GM19455 (cell line): Measurements from ENCODE around the gene LAMB1.
A peak's percentile ranks its signal among the peaks of the same experiment; 100 is the strongest.
"Not testable (repeated sequence)": the region's sequence is repeated elsewhere in the genome, so short reads cannot be mapped to it uniquely, and the experiment has no call there.

Experiments
- ATAC-seq: cut with Tn5 transposase; IDR thresholded peaks from one replicate; pipeline ENCODE4 v1.9.1; 2021; ENCODE audit not compliant: unreplicated experiment

LAMB1 gene

DNA sequence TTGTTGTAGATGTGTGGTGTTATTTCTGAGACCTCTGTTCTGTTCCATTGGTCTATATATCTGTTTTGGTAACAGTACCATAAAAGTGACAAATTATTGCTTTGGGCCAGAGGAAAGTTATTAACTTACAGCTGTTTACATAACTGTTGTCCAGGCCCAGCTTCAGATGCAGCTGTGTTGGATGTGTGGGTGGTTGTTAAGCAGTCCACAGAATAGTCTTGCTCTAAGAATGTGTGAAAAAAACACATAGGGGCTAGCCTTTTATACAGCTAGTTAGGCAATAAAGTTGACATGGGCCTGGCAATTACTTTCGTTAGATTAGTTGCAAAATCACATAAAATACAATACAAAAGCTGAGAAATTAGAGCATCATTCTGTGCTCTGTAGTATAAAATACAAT, 80.1 kb downstream of the LAMB1 start:
- ATAC-seq, result no peak

DNA sequence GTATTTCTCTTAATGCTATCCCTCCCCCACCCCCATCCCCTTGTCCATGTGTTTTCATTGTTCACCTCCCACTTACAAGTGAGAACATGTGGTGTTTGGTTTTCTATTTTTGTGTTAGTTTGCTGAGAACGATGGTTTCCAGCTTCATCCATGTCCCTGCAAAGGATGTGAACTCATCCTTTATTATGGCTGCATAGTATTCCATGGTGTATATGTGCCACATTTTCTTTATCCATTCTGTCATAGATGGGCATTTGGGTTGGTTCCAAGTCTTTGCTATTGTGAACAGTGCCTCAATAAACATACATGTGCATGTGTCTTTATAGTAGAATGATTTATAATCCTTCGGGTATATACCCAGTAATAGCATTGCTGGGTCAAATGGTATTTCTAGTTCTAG, 81.1 kb downstream of the LAMB1 start:
- ATAC-seq, result not testable (repeated sequence)

DNA sequence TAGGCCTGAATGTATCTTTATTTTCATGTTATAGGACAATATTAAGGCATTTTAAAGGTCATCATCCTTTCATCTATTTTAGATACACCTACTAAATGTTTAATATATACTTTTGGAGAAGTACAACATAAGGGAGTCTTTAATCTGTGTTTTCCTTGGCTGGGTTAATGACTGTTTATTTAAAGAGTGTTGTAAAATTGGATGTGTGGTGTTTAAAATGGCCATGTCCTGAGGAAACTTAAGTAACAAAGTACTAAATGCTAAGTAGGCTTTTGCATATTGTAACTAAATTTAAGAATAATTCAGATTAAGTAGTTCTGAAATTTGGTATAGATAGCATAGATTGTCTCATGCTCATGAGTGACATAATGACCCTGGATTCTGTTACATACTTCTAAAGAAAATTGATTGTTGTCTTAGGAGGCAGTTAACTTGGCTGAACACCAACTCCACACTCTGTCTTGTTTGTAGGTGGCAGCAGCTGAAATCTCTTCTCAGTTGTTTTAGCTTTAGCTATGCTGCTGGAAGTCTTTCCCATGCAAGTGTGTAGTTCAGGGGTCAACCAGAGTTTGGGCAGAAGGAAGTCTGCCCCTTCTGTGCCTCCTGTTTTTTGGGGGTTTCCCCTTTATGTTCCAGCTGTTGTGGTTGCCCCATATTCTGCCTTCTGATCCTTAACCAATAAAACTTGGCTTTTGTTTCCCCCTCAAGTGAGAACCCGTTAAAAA, 82.8 kb downstream of the LAMB1 start:
- no peak for ATAC-seq

DNA sequence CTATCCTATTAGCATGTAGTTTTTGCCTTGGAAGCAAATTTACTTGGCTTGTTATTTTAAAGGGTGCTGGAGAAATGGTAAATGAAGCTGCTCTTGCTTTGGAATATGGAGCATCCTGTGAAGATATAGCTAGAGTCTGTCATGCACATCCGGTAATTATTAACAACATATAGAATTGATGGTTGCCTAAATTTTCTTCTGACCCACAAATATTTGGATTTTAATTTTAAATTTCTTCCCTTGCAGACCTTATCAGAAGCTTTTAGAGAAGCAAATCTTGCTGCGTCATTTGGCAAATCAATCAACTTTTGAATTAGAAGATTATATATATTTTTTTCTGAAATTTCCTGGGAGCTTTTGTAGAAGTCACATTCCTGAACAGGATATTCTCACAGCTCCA, 84.0 kb downstream of the LAMB1 start:
- ATAC-seq, result no peak

DNA sequence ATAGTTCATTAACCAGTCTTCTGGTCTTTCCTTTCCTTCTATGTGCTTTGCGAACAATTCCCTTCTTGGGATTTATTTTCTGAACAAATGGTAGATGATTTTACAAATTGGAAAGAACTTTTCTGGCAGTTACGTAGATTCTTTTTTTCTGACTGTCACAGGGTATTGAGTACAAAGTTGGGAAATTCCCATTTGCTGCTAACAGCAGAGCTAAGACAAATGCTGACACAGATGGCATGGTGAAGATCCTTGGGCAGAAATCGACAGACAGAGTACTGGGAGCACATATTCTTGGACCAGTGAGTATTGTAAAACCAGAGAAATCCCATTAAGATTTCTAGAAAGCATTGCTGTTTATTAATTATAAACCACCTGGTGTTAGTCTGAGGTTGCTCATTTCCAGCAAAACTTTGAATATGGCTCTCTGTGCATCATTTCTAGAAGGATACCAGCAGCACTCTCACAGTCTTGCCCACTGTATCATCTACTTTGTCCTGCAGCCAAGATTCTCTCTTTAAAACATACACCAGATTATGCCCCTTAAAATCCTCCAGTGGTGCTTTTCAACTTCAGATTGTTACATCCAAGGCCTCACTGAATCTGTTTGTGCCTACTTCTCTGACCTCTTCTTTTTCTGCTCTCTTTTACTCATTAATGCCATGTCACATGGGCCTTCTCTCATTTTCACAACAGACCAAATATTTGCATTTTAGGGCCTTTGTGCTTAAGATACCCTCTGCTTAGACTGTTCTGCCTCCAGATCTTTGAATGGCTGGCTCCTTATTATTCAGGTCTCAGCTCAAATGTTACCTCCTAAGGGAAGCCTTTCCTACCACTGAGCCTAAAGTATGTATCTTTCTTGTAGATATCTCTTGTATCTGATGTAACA, 85.0 kb downstream of the LAMB1 start:
- ATAC-seq, result peak; percentile 85

DNA sequence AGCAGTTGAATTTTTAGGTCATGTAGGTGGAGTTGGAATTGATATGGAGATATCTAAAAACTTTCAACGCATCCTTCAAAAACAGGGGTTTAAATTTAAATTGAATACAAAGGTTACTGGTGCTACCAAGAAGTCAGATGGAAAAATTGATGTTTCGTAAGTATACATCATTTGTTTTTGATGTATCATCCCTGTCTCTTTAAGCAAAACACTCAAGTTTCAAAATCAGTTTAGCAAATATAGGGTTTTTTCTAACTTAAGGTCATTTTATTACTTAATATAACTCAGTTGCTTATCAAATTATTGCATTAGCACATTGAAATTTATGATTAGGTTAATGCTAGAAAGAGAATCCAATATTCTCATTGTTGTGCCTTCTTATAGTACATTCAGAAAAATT, 87.4 kb downstream of the LAMB1 start:
- ATAC-seq, result no peak

DNA sequence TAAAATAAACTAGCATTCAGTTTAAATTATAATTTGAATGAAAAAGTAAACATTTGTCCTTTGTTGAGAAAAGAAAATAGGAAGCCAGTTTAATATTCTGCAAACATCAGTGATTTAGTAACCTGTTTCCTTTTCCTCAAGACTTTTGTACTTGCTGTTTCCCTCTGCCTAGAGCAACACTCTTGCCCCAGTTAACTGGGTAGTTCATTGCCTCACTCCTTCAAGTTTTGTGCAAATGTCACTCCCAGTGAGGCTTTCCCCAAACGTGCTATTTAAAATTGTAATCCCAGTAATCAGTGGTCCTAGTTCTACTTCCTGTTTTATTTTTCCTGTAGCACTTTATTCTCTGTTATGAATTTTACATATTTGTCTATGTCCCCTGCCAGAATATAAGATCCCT, 88.1 kb downstream of the LAMB1 start:
- no peak for ATAC-seq

DNA sequence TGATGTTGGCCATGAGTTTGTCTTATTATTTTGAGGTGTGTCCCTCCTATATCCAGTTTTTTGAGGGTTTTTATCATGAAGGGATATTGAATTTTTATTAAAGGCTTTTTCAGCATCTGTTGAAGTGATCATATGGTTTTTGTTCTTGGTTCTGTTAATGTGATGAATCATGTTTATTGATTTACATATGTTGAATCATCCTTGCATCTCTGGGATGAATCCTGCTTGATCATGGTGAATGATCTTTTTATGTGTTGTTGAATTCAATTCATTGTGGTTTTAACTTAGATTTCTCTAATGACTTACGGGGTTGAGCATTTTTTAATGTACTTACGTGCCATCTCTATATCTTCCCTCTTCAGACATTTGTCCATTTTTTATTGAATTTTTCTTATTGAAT, 89.1 kb downstream of the LAMB1 start:
- no peak for ATAC-seq

DNA sequence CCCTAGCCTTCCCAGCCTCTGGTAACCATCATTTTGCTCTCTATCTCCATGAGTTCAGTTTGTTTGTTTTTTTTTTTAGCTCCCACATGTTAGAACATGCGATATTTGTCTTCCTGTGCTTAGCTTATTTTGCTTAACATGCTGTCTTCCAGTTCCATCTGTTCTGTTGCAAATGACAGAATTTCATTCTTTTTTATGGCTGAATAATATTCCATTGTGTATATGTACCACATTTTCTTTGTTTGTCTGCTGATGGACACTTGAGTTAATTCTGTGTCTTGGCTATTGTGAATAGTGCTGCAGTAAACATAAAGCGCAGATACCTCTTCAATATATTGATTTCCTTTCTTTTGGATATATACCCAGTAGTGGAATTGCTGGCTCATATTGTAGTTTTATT, 91.0 kb downstream of the LAMB1 start:
- no peak for ATAC-seq

DNA sequence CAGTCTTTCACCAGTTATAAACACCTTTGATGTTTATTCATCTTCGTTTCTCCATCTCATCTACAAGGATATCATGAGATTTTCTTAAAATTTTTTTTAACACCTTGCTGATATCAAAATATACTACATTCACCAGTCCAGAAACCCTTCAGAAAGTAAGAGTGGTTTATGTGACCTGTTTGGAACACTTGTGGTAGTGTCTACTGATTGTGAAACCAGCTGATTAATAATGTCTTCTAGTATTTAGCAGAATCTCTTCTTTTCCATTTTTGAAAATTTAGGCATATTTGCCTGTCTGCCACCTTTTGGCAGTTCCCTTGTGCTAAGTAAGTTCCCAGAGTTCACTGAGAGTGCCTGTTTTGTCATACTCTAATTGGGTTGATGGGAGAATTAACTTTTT, 93.5 kb downstream of the LAMB1 start:
- no peak for ATAC-seq

DNA sequence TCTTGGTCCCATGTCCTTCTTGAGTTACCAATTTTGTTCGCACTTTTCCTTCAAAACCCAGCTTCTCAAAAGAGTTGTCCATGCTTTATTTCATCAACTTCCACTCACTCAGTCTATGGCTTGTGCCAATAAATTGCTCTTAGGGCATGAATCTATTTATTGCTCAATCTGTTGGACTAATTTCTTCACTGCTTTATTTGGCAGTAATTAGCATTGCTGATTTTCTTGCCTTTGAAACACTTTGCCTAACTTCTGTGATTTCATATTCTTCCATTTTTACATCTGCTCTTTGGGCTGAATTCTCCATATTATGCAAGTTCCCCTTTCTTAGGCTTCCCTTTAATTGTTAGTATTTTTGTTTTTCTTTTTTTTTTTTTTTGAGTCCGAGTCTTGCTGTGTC, 95.2 kb downstream of the LAMB1 start:
- ATAC-seq, result no peak

DNA sequence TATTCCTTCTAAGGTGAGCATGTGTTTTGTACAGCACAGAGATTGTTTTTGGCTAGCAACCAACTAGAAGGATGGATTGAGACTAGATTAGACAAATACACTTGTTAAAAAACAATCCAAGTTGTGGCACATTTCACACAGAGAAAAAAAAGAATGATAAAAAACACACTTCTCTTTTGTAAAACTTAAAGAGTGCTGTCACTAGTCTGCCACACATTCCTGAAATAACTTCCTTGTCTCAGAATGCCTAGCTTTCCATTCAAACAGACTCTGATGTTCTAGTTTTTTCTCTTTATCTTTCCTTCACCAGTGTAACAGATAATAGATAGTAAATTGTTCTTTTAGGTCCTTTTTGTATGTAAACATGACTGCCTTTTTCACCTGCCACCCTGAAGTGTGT, 100.6 kb downstream of the LAMB1 start:
- ATAC-seq, result no peak

DNA sequence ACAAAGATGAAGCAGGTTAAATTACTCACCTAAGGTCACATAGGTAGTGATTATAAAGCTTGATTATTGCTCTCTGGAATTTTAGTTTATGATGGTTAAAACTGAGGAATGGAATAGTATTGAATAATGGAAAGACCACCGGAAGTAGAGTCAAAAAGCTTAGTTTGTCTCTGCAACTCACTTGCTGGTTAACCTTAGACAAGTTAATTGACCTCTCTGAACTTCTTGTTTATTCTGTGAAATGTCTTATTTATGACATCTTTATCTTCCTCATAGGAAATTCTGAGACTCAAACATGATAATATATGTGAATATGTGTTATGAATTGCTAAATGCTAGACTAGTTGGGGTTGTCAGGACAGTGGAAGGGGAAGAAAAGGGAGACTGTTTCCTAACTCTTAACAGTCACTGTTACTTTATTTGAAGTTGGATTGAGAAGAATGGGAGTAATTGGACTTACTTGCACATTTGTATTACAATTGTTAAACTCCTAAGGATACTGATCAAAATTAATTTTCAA, 102.4 kb downstream of the LAMB1 start:
- ATAC-seq, result no peak

DNA sequence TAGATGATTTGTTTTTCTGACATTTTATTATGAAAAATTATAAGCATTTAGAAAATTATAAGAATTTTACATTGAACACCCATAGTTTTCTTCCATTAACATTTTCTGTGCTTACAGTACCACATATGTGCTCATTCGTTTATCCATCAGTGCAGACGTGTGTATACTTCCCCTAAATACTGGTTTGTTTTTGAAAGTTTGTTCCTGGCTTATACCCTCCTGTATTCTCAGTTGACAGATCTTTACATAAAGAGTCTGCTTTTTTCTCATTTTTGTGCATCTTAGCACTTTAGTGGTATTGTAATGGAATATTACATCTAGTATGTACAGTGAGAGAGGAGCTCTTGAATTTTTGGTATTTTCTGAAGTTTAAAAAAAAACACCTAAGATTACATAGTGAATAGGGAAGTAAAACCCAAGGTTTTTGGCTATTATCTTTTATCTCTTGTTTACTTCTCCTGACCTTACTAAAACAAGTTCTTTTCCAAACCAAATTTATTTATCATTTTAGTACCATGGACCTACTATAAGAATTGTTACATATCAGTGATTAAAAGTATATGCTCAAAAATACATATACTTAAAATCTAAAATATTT, 103.9 kb downstream of the LAMB1 start:
- no peak for ATAC-seq

DNA sequence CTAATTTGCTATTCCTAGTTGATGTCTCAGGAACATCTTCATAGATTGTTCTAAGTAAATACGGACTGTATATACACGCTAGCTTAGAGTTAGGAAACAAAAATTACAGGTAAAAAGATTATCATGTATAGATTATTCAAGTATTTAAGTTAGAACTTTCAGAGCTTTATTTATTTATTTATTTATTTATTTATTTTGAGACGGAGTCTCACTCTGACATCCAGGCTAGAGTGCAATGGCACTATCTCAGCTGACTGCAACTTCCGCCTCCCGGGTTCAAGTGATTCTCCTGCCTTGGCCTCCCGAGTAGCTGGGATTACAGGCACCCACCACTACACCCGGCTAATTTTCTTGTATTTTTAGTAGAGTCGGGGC, 110.6 kb downstream of the LAMB1 start:
- not testable (repeated sequence) for ATAC-seq

DNA sequence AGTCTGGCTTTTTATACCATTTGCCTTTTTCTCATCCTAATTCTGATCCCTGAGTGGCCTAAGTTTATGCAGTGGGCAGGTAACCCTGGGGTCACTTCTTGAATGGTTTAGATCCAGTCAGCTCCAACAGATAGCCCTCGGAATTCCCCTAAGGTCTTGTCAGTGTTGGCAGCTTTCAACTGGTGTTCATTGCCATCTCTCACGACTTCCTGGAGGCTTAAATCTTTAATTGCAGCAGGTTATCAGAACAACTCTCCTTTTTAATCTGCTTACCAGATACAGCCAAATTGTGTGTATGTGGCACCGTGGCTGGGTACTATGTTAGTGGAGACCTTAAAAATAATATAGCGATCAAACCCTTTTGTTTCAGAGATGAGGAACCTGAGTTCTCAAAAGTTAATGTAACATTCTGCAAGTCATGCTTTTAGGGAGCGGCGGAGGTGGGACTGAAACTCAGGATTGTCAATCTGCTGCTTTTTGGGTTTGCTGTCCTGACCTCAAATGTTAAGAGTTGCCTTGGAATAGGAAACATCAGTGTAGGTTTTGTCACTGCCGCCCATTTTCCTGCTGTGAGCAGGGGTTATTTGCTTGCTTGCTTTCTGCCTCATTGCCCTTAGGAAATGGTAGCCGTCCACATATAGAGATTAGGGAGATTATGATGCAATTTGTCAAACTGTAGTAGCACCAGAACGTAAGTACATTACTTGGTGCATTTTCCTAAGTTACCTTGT, 111.2 kb downstream of the LAMB1 start:
- peak; percentile 23 for ATAC-seq

DNA sequence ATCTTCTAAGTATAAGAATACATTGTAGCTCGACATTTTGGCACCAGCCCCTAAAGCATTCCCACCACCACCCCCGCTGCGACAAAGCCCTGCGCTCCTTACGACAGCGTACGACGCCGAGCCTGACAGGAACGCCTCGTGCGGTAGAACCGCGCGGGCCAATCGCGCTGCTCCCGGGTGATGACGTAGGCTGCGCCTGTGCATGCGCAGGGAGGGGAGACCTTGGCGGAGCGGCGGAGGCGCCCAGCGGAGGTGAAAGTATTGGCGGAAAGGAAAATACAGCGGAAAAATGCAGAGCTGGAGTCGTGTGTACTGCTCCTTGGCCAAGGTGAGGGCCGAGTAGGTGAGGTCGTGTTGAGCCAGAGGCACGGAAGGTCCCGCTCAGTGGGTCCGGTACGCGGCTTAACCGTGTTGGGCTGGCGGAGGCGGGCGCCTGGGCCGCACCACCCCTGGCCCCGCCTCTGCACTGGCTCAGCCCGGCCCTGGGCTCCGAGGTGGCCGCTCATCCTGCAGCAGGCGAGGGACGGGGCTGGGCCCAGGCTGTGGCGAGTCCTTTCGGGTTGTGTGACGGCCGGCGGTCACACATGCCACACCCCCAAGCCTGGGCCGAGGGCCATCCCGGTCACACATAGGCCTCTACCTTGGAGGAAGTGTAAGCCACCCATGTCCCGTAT, 111.9 kb downstream of the LAMB1 start, which contains the start of gene DLD:
TSS of gene DLD (plus strand) at position 222 of the 674 bp plus-strand sequence. CDS start at position 290, 68 bp downstream.
- peak; percentile 99 for ATAC-seq

DNA sequence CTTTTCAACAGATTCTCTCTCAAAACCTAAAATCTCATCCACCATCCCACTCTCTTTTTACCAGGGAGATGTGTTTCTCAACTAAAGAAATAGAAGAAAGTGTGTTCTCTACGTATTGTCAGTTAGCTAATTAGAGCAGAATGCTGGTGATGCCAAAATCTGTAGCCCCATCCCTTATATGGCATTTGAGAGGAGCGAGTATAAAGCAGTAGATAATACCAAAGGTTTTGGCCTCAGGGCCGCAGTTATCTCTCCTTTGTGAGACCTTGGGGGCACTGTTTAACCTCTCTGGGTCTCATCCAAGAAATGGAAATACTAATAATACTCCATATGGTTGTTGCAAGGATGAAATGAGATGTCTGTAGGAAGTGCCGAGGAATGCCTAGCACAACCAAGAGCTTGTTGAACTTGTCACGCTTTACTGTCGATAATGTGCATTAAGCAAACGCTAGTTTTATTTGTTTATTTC, 112.4 kb downstream of the LAMB1 start:
- peak; percentile 6 for ATAC-seq

DNA sequence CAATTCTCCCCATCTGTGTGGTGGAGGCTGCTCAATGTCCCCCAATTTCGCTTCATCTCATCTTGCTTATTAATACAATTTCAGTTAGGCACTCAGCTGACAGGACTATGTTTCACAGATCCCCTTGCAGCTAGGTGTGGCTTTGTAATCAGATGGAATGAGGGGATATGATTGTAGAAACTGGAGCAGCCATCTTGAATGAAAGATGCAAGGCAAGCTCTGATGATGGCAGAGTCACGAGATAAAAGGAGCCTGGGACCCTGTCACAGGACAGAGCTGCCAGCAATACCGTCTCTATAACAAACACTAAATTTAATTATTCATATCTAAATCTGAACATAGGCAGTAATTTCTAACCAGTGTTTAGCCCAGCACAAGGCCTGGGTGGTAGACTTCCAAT, 113.0 kb downstream of the LAMB1 start:
- no peak for ATAC-seq

DNA sequence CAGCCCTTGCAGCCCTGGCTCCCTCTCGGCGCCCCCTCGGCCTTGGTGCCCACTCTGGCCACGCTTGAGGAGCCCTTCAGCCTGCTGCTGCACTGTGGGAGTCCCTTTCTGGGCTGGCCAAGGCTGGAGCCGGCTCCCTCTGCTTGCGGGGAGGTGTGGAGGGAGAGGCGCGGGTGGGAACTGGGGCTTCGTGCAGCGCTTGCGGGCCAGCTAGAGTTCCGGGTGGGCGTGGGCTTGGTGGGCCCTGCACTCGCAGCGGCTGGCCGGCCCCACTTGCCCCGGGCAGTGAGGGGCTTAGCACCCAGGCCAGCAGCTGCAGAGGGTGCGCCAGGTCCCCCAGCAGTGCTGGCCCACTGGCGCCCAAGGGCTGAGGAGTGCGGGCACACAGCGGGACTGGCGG, 115.1 kb downstream of the LAMB1 start:
- ATAC-seq, result not testable (repeated sequence)
